K562 (cell line): ENCODE measurements around the gene FRMD4A. TPM values are rescaled to one million over a fixed set of nuclear protein-coding genes. Genes with fewer than 3 reads are reported as not detected.

ENCODE experiments used
- PCBP1 ChIP-seq: fragments of 200-400 bp; formaldehyde crosslinking; IDR thresholded peaks from 2 replicates; pipeline ENCODE4 v1.6.1; 2018; ENCODE audit warnings: mild to moderate bottlenecking, low read depth, low read length; ENCODE audit not compliant: poor library complexity, severe bottlenecking
- TARDBP ChIP-seq: fragments of 450-650 bp; IDR thresholded peaks from 2 replicates; pipeline ENCODE4 v1.6.1; 2016
- TBP ChIP-seq: optimal IDR thresholded peaks from 2 replicates; pipeline ENCODE3; 2011; ENCODE audit warnings: low read depth, low read length, improper control_type of control experiment
- XRCC4 ChIP-seq: IDR thresholded peaks from one replicate; pipeline ENCODE4 v1.6.1; 2011; ENCODE audit not compliant: insufficient read depth, insufficient read length; ENCODE audit errors: extremely low read depth
- ZNF717 ChIP-seq: fragments of 250-450 bp; sonication (Bioruptor Pico); IDR thresholded peaks from 2 replicates; pipeline ENCODE4 v1.5.0; 2021
- polyA plus RNA-seq, 8 experiments: library from polyadenylated mRNA; depleted of rRNA in 4 of 8; stranded (reverse) in 5 of 8; unstranded in 3 of 8; fragments of >200 nt; fragmentation: Nextera tagmentation in 2 of 8; fragmentation: Illumina TruSeq in 1 of 8; extraction: Ambion mirVana in 2 of 8; extraction: Trizol in 1 of 8; gene quantifications; 2 replicates each; pipeline versions ENCODE4 v1.2.1 to v1.2.3, GENCODE V29; 2011 to 2014; ENCODE audit warnings: inconsistent platforms in 1 of 8, missing spikeins in 1 of 8
- total RNA-seq, 7 experiments: library from RNA; depleted of rRNA in 6 of 7; stranded (reverse); fragments of >200 nt in 6 of 7; fragmentation: Illumina TruSeq in 2 of 7; extraction: Trizol in 2 of 7; gene quantifications; 2 replicates each; pipeline versions ENCODE4 v1.2.1 to v1.2.3, GENCODE V29; 2011 to 2021; ENCODE audit warnings: low replicate concordance in 1 of 7
- TF ChIP-seq, protein P1 (sequence below), 2 experiments: fragments of 450-650 bp; formaldehyde crosslinking in 1 of 2; IDR thresholded peaks; 2 replicates each; pipeline versions ENCODE4 v1.4.0 to v1.6.1; 2014 to 2020; ENCODE audit warnings: mild to moderate bottlenecking in 2 of 2, borderline replicate concordance in 1 of 2, low read depth in 1 of 2
- TF ChIP-seq, protein P2 (sequence below): fragments of 450-650 bp; IDR thresholded peaks from 2 replicates; pipeline ENCODE4 v1.6.1; 2016; ENCODE audit warnings: borderline replicate concordance

The FRMD4A gene
- total and polyA plus RNA-seq, 9 of the 15 experiments (the other 6 are each of a cell fraction or from before 2014, with no cell fraction given), result 0.80 to 5.2 (median 3.0) TPM

DNA sequence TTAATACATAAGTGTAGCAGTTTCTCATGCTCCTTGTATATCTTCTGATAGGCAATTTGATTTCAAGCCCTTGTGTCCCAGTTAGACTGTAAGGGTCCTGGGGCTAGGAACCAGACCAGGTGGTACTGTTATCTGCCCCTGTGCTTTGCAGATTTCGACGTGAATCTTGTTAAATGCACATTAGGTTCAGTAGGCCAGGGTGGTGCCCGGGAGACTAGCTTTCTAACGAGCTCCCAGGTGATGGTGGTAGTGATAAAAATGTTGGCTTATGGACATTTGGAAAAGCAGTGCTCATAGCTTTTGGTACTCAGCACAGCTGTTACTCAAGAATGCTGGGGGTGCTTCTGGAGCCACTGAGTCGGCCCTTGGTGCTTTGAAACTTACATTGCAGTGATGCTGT lies 679.8 kb downstream of the FRMD4A start (continued):
- TF ChIP-seq, protein P1, sequence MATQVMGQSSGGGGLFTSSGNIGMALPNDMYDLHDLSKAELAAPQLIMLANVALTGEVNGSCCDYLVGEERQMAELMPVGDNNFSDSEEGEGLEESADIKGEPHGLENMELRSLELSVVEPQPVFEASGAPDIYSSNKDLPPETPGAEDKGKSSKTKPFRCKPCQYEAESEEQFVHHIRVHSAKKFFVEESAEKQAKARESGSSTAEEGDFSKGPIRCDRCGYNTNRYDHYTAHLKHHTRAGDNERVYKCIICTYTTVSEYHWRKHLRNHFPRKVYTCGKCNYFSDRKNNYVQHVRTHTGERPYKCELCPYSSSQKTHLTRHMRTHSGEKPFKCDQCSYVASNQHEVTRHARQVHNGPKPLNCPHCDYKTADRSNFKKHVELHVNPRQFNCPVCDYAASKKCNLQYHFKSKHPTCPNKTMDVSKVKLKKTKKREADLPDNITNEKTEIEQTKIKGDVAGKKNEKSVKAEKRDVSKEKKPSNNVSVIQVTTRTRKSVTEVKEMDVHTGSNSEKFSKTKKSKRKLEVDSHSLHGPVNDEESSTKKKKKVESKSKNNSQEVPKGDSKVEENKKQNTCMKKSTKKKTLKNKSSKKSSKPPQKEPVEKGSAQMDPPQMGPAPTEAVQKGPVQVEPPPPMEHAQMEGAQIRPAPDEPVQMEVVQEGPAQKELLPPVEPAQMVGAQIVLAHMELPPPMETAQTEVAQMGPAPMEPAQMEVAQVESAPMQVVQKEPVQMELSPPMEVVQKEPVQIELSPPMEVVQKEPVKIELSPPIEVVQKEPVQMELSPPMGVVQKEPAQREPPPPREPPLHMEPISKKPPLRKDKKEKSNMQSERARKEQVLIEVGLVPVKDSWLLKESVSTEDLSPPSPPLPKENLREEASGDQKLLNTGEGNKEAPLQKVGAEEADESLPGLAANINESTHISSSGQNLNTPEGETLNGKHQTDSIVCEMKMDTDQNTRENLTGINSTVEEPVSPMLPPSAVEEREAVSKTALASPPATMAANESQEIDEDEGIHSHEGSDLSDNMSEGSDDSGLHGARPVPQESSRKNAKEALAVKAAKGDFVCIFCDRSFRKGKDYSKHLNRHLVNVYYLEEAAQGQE (IDR thresholded peaks at IDR 0.05; ENCODE audit: borderline replicate concordance), result no peak
- TF ChIP-seq, protein P1 (CRISPR knock-in tag; IDR thresholded peaks at IDR 0.05; ENCODE audit: low read depth), result no peak
- TF ChIP-seq TBP (no peak), TARDBP (no peak), PCBP1 (no peak), ZNF717 (no peak), XRCC4 (no peak)
- TF ChIP-seq, protein P2, sequence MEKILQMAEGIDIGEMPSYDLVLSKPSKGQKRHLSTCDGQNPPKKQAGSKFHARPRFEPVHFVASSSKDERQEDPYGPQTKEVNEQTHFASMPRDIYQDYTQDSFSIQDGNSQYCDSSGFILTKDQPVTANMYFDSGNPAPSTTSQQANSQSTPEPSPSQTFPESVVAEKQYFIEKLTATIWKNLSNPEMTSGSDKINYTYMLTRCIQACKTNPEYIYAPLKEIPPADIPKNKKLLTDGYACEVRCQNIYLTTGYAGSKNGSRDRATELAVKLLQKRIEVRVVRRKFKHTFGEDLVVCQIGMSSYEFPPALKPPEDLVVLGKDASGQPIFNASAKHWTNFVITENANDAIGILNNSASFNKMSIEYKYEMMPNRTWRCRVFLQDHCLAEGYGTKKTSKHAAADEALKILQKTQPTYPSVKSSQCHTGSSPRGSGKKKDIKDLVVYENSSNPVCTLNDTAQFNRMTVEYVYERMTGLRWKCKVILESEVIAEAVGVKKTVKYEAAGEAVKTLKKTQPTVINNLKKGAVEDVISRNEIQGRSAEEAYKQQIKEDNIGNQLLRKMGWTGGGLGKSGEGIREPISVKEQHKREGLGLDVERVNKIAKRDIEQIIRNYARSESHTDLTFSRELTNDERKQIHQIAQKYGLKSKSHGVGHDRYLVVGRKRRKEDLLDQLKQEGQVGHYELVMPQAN, result no peak
